GM18508 (cell line): ENCODE results near the gene CDK2.
A peak's percentile ranks its signal among the peaks of the same experiment; 100 is the strongest.
"Not testable (repeated sequence)": the region's sequence is repeated elsewhere in the genome, so short reads cannot be mapped to it uniquely, and the experiment has no call there.

ENCODE experiments used
- ATAC-seq: cut with Tn5 transposase; IDR thresholded peaks from one replicate; pipeline ENCODE4 v1.9.1; 2021; ENCODE audit warnings: moderate number of reproducible peaks; ENCODE audit not compliant: insufficient read depth, unreplicated experiment

The CDK2 gene

DNA sequence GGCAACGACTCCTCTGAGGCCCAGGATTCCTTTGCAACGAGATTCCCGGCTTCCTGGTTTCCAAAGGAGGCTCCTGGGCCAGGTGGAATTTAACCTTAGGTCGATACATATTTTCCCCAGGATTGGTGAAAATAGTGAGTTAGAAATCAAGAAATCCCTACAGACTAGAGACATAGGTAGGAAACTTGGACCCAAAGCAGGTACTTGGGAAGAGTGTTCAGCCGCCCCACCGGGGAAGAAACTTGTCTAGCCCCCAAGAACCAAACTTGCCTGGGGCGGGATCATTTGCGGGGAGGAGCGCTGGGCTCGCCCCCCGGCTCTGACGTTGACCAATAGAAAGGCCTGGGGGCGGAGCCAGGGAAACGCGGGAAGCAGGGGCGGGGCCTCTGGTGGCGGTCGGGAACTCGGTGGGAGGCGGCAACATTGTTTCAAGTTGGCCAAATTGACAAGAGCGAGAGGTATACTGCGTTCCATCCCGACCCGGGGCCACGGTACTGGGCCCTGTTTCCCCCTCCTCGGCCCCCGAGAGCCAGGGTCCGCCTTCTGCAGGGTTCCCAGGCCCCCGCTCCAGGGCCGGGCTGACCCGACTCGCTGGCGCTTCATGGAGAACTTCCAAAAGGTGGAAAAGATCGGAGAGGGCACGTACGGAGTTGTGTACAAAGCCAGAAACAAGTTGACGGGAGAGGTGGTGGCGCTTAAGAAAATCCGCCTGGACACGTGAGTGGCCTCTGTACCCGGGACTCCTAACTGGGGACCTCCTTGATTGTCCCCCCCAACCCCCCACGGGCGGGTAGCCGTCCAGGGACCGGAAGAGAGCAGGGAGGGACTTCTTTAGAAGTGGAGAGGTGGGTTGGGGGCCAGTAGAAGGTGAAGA lies at the start of gene CDK2:
Gene CDK2 (plus strand): TSS at position 423 of the 874 bp plus-strand sequence. CDS start 179 bp downstream, at position 602.
- ATAC-seq: peak; percentile 70

DNA sequence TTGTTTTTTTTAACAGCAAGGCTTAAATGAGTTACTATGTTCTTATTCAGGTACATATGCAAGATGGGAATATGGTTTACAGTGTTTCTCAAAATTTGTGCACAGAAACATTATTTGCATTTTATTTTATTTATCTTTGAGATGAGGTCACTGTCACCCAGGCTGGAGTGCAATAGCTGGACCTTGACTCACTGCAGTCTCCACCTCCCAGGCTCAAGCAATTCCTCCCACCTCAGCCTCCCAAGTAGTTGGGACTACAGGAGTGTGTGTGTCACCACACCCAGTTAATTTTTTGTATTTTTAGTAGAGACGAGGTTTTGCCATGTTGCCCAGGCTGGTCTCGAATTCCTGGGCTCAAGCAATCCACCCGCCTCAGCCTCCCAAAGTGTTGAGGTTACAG lies 47.6 kb upstream of the CDK2 start:
- ATAC-seq: not testable (repeated sequence)

DNA sequence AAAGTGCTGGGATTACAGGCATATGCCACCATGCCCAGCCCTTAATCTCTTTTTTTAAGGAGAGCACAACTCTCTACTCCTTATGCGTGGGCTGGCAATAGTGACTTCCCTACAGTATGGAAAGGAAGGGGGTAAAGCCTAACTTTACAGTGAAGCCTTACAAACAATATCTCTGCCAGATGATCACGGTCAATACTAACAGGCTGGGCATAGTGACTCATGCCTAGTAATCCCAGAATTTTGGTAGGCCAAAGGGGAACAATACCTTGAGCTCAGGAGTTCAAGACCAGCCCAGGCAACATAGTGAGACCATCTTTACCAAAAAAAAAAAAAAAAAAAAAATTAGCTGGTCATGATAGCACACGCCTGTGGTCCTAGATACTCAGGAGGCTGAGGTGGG lies 44.5 kb upstream of the CDK2 start:
- ATAC-seq: no peak

DNA sequence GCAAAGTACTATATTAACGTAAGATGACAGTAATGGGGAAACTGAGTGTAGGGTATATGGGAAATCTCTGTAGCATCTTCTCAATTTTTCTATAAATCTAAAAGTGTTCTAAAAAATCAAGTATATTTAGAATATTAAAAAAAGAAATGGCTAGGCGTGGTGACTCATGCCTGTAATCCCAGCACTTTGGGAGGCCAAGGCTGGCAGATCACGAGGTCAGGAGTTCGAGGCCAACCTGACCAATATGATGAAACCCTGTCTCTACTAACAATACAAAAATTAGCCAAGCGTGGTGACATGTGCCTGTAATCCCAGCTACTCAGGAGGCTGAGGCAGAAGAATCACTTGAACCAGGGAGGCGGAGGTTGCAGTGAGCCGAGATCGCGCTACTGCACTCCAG lies 43.0 kb upstream of the CDK2 start:
- not testable (repeated sequence) for ATAC-seq

DNA sequence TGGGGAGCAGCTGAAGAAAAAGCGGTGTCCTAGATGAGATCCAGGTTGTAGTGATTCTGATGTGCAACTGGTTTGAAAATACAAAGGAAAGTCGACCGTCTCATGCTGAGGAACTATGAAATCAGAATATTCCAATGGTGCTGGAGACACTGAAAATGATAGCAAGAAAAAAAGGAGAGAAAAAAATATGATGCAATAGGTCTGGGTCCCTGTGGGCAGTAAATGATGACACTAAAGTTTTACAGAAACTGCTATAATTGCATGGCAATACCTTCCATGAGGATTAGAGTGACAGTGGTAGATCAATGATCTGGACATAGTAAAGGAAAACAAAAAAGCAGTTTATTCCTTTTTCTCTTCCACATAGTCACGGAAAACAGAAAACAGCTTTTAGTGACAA lies 41.3 kb upstream of the CDK2 start:
- no peak for ATAC-seq

DNA sequence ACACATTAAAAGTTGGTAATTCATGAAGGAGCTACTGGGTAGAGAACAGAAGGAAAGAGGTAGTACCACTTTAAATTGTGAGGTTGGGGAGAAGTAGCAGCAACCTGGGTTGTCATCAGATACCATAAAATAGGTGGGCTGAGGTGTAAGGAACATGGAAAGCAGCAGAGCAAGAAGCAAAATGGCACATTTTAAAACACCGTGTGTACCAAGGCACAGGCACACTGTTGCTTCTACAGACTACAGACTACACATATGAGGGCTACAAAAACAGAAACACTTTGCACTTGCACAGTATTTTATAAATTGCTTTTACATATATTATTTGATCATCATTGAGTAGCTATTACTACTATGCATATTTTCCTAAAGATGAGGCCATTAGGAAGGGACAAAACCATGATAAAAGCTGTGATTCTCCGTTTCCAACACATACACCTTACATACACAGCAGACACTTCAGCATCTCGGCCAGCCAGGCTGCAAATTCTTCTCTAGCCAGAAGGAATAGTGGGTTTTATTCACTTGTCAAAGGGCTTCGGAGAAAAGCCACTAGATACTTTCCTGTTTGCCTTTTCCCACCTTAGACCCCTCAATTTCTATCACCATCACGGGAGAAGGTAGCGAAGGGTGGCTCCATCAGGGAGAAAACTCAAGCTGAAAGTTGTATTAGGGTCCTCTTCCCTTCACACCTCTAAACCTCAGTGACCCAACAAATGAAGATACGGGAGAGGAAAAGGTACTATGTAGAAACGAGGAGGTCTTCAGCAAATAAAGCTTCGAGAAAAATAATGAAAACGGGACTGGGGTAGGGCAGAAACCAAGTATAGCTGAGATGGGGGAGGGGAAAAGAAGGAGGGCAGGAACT lies 40.5 kb upstream of the CDK2 start:
- ATAC-seq: no peak

DNA sequence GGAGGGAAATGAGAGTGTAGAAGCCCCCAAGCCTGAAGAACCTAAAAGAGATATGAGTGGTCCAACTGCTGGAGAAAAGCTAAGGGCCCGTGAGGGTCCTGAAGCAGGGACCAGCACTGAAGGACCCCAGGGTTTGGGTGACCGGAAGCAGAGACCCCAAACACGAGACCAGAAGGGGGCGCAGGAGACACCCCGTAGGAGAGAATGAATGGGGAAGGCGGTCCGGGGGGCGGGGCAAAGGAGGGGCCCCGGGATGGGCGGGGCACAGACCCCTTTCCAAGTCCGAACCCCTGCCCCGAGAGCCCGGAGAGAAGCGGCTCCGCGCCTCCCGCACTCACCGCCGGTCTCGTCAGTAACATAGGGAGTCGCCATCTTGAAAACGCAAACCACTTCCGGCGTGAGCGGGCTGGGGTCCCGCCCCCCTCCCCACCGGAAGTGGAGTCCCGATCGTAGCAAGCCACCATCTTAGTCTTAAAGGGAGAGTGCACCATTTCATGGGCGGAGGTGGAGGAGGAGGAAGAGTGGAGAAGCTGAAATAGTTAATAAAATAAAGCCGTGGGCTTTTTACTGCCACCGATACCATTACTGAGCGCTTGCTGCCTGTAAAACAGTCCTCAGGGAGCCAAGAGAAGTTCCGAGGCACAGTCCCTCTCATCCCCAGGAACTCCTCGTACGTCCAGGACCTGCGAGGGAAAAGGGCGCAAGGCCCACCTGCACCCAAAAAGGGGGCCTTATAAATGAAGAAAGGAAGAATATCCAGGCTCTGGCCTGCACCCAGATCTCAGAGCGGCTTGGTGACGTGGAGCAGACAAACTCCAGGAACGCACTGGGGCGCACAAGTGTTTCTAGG lies 39.7 kb upstream of the CDK2 start:
- no peak for ATAC-seq

DNA sequence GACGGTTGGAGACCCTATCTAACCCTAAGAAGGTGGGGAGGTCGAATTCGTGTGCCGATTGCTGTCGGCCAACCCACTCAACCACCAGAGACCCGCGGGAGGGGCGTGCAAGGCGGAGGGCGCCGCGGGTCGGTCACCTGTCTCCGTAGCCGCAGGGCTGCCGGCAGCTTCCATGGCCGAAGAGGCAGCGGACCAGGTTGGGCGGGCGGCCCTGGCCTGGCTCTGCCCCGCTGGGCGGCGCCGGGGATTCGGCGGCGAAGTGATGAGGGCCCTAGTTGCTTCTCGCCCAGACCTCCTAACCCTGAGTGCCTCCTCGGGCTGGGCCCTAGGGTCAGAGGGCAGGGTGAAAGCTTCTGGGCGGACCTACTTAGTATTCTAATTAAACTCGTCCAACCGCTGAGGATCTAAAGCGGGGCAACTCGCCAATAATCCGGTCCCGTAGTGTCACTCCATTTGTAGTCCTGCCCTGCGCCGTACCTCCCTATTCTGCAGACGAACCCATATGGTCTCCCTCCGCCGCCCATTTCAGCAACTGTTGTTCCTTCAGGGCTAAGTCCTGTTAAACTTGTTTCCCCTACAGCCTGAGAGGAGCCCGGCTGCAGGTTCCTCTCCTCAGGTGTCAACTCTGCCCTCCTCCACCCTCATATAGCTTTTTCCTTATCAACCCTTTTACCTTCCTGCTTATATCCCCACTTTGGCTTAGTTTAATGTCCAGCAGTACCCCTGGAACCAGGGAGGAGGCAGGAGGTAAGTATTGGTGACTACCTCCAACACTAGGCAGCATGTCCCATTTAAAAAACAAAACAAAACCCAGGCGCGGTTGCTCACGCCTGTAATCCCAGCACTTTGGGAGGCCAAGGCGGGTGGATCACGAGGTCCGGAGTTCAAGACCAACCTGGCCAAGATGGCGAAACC lies 38.8 kb upstream of the CDK2 start, which contains the start of gene PYM1:
Gene PYM1 (minus strand): TSS at position 307 of the 915 bp plus-strand sequence. CDS start 133 bp downstream, at position 174.
- peak; percentile 29 for ATAC-seq

DNA sequence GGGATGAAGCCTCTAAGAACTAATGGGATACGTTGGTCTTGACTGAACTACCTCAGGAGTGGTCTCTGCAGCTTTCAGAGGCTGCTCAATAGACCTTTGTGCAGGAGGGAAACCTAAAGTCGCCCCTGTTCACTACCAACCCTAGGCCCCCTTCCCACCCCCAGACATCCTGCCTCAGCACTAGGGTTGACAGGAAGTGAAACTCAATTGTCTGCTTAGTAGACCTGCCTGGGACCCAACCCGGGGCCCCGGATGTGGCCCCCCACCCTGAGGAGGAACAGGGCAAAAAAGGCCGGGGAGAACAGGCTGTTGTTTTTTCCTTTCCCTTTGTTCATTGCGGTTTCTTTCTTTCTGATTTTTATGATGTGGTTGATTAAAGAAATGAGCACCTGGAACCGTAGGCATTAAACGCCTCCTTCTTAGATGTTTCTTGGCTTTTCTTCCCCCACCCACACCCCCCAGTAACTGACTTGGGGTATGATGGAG lies 37.3 kb upstream of the CDK2 start:
- ATAC-seq: peak; percentile 33

DNA sequence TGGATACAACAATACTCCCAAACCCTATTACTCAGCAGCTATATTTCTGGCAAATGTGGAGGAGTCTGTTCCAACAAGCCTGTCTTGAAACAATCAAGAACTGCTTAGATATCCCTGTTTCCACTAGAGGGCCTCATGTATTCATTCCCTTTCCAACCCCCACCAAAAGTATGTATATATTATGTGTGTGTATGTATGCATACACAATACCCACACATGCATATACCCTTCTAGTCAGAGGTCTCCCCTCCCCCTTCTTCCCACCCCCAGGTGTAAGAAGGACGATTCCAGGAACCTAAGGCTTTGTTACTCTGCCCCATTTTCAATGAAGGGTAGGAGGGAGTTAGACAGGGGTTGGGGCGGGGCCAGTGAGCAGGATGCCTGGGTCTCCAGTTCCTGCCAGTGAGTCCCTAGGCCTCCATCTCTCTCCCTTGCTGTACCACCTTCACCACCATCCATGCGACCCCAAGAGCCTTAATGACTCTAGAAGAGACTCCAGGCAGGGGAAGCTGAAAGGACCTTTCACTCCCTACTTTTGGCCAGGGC lies 35.8 kb upstream of the CDK2 start, which contains the start of gene DGKA:
Gene DGKA (plus strand): TSS at position 392 of the 546 bp plus-strand sequence. CDS start 5,342 bp downstream, outside the sequence.
- no peak for ATAC-seq

DNA sequence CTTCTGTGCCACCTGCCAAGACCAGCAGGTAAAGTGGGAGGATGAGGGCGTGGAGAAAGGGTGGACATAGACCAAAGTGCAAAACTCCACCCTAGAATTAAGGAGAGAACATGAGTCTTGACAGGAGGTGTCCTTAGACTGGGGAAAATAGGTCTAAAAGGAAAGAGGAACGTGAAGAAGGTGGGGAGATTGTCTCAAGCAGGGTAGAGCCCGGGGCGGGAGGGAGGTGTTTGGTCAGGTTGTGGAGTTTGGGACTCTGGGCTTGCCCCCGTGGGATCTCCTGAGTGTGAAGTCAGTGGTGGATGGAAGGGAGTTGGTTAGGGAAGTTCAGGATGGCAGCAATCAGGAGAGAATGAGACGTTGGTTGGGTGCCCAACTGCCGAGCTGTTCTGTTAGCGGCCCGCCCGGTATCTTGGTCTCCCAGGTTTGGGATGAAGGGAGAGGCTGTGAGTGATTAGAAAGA lies 35.3 kb upstream of the CDK2 start:
- ATAC-seq: no peak

DNA sequence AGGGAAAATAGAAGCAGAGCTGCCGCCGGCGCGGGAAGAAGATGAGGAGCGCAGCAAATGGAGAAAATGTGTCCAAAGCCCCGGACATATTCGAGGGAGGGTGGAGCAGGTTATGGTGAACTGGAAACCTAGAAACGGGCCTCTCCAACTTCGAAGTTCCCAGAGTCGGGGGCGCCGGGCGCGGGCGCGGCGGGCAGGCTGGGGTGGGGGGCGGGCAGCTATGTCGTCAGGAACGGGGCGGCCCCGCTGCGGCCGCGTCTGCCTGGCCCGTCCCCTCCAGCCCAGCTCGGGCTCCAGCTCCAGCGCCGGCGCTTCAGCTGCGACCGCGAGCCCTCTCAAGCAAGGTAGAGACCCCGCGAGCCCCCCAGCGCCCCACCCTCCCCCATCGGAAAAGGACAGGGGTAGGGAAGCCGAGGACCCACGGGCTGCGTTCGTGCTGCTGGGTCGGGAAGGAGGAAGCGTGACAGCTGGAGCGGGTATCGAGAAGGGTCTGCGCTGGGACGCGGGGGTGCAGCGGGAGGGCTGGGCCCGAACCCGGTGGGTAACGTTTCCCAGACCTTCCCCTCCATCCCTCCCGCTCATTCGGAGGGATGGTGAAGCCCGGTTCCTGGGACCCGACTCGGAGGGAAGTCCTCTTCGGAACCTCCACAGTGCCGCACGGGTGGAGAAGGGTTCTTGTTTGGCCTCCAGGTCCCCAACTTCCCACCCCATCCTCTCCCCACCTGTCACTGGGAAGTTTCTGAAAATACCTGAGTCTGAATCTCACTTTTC lies 34.7 kb upstream of the CDK2 start:
- ATAC-seq: no peak

DNA sequence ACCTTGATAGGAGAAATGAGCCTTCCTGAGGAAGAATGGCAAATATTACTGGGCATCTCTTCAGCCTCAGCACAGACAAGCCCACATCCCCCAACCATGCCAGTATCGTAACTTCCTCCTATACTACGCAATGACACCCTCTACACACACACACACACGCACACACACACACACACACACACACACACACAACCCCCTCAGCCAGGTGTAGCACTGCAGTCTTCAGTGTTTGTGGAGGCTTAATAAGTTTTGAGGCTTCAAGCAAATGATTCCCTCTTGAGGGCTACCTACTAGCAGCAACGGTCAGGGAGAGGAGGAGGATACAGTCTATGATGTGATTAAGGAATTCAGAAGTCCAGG lies 34.1 kb upstream of the CDK2 start:
- no peak for ATAC-seq

DNA sequence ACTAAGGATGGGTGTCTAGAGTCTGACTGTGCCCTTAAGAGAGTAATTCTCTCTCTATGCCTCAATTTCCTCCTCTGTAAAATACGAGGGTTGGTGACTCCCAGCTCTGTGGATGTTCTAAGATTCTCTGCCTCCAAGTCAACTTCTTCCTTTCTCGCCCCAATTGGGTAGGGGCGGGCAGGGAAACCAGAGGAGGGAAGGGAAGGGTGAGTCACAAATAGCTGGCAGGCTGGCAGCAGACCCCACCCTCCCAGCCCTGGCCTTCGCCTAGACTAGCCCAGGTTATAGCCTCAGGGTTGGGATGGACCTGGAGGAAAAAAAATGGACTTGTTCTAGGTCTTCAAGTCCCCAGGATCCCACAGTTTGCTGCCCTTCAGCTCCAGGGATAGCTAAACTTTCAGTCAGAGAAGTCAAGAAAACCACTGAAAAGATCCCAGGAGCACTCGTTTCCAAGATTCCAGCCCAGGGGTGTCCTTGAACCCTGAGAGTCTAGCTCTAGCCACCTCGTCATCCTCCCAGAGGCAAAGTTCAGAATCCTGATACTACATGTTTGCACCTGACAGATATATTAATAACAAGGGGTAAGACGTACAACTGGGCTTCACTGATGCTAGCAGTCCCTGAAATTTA lies 33.3 kb upstream of the CDK2 start:
- no peak for ATAC-seq

DNA sequence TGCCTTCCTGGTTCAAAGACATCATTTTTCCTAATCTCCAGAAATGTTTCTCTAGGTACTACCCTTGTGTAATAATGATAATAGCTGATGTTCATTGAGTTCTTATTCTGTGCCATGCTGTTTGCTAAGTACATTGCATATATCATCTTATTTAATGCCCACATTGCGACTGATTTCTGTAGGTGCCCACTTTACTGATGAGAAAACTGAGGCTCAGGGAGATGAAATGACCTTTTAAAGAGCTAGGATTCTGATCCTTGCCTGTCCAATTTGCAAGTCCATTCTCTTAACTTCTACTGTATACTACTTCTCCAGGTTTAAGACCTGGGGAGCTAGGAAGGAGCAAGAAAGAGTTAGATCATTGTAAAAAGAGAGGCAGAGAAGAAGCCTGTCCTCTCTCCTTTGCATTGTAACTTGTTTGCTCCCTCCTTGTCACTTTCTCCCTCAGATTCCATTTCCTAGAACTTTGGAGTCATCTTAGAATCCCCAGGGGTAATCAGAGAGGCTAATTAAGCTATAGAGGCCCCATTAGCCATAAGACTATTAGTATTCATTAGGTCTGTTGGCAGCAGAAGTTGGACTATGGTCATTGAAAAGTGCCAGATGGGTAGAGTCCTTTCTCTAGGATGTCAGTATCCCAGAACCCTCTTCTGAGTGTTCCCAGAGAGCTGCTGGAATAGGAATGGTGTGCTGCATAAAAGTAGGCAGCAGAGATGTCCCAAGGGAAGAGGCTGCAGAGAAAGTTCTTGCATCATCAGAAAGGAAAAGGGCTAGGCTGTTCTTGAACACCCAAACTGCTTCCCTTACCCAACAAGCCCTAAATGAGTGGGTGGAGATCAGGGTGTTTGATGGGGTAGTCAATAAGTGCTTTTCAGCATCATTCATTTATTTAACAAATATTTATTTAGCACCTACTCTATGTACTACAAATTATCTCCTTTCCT lies 32.6 kb upstream of the CDK2 start:
- ATAC-seq: no peak

DNA sequence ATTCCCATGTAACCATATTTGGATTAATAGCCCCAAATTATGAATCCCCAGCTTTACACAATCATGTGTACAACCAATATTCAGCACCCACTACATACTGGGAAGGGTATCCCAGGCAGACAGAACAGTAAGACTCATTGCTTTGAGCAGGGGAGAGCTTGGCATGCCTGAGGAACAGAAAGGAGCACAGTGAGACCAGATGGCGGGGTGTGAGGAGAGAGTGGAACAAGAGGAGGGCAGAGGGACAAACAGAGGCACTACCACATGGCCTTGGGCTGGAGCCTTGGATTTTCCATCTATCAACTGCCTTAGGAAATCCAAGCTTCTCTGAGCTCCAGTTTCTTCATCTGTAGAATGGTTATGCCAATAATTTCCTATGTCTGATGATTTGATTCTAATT lies 31.9 kb upstream of the CDK2 start:
- no peak for ATAC-seq
